ENCODE measurements around the gene NACA2.

NACA2 gene

GRCh38 chr17:61624951-61625350 is 33.9 kb upstream of the NACA2 start:
- TF ChIP-seq, protein P1, sequence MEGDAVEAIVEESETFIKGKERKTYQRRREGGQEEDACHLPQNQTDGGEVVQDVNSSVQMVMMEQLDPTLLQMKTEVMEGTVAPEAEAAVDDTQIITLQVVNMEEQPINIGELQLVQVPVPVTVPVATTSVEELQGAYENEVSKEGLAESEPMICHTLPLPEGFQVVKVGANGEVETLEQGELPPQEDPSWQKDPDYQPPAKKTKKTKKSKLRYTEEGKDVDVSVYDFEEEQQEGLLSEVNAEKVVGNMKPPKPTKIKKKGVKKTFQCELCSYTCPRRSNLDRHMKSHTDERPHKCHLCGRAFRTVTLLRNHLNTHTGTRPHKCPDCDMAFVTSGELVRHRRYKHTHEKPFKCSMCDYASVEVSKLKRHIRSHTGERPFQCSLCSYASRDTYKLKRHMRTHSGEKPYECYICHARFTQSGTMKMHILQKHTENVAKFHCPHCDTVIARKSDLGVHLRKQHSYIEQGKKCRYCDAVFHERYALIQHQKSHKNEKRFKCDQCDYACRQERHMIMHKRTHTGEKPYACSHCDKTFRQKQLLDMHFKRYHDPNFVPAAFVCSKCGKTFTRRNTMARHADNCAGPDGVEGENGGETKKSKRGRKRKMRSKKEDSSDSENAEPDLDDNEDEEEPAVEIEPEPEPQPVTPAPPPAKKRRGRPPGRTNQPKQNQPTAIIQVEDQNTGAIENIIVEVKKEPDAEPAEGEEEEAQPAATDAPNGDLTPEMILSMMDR (IDR thresholded peaks at IDR 0.05; ENCODE audit: unreplicated experiment in 3 of 3) = no peak
- Mint-ChIP-seq H3K36me3 (ENCODE audit: low read depth) (no peaks in the 10 kb centered on the region), H3K27me3 (ENCODE audit: low read depth) (no peaks in the 10 kb centered on the region), H3K9me3 (peaks cover 23% of the 10 kb centered on the region), H3K4me3 (no peak overlapping the region), H3K4me1 (no peaks in the 10 kb centered on the region), H3K27ac (no peak overlapping the region)

DNA sequence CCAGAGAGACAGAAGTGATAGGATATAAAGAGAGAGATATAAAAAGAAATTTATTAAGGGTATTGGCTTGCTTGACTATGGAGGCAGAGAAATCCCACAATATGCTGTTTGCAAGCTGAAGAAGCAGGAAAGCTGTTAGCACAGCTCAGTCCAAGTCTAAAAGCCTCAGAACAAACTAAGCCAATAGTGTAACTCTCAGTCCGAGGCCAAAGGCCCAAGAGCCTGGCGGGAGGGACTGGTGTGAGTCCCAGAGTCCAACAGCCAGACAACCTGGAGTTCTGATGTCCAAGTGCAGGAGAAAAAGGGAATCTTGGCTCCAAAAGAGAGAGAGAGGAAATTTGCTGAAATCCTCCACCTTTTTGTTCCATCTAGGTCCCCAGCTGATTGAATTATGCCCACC is 30.3 kb upstream of the NACA2 start:
- Mint-ChIP-seq H3K4me3 (no peak overlapping the region), H3K4me1 (no peaks in the 10 kb centered on the region), H3K27me3 (ENCODE audit: low read depth) (no peaks in the 10 kb centered on the region), H3K36me3 (ENCODE audit: low read depth) (peaks cover 5% of the 10 kb centered on the region), H3K27ac (no peak overlapping the region), H3K9me3 (peaks cover 41% of the 10 kb centered on the region)
- TF ChIP-seq, protein P1 (IDR thresholded peaks at IDR 0.05; ENCODE audit: unreplicated experiment in 3 of 3) = no peak

DNA sequence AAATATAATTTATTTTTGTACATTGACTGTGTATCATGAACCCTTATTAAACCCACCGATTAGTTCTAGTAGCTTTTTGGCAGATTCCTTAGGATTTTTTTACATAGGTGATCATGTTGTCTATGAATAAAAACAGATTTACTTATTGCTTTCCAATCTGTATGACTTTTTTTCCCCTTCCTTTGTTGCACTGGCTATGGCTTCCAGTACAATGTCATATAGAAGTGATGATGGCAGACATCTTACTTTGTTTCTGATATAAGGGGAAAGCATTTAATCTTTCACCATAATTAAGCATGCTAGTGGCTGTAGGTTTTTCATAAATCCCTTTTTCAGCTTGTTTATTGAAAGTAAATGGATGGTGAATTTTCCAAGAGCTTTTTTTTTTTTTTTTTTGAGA is 28.9 kb upstream of the NACA2 start:
- no peak overlapping the region for H3K4me3 Mint-ChIP-seq
- H3K27ac Mint-ChIP-seq = no peak overlapping the region
- TF ChIP-seq, protein P1 (IDR thresholded peaks at IDR 0.05; ENCODE audit: unreplicated experiment in 3 of 3) = no peak
- peaks cover 45% of the 10 kb centered on the region for H3K9me3 Mint-ChIP-seq
- H3K27me3 Mint-ChIP-seq (ENCODE audit: low read depth) = no peaks in the 10 kb centered on the region
- H3K4me1 Mint-ChIP-seq = no peaks in the 10 kb centered on the region
- H3K36me3 Mint-ChIP-seq (ENCODE audit: low read depth) = peaks cover 5% of the 10 kb centered on the region

DNA sequence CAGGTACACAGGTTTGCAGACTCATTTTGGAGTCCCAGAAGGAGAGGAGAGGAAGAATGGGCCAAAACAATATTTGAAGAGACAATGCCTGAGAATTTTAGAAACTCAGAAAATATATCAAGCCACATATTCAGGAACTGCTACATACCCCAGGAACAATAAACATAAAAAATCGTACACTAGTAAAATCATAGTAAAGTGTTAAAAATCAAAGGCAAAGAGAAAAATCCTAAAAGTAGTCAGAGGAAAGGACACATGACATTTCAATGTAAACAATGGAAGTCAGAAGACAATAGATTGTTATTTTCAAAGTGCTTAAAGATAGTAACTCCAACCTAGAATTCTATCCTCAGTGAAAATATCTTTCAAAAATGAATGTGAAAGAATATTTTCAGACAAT is 28.5 kb upstream of the NACA2 start:
- no peaks in the 10 kb centered on the region for H3K27me3 Mint-ChIP-seq (ENCODE audit: low read depth)
- H3K36me3 Mint-ChIP-seq (ENCODE audit: low read depth) = peaks cover 5% of the 10 kb centered on the region
- H3K4me1 Mint-ChIP-seq = no peaks in the 10 kb centered on the region
- H3K27ac Mint-ChIP-seq = no peak overlapping the region
- TF ChIP-seq, protein P1 (IDR thresholded peaks at IDR 0.05; ENCODE audit: unreplicated experiment in 3 of 3) = no peak
- no peak overlapping the region for H3K4me3 Mint-ChIP-seq
- peaks cover 46% of the 10 kb centered on the region for H3K9me3 Mint-ChIP-seq

DNA sequence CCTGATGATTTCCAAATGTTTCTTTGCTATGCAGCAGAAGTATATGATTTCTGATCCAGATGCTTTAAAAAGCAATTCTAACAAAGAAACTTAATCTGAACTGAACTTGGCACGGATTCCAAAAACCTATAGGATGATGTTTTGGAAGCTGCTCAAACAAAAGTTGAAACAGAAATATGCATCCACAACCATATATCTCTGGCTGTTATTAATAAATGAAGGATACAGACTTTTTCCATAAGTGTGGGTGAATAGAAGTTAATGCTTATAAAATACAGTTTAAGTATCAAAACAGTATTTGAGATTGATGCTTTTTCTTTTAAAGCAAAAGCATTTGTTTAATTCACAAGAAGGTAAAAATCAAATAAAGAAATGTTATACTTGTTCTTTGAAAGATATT is 27.9 kb upstream of the NACA2 start:
- TF ChIP-seq, protein P1 (IDR thresholded peaks at IDR 0.05; ENCODE audit: unreplicated experiment in 3 of 3) = no peak
- Mint-ChIP-seq H3K36me3 (ENCODE audit: low read depth) (peaks cover 5% of the 10 kb centered on the region), H3K9me3 (peaks cover 46% of the 10 kb centered on the region), H3K4me3 (no peak overlapping the region), H3K27me3 (ENCODE audit: low read depth) (no peaks in the 10 kb centered on the region), H3K27ac (peak overlapping the region in 1 of 3 experiments; percentile 89), H3K4me1 (no peaks in the 10 kb centered on the region)

DNA sequence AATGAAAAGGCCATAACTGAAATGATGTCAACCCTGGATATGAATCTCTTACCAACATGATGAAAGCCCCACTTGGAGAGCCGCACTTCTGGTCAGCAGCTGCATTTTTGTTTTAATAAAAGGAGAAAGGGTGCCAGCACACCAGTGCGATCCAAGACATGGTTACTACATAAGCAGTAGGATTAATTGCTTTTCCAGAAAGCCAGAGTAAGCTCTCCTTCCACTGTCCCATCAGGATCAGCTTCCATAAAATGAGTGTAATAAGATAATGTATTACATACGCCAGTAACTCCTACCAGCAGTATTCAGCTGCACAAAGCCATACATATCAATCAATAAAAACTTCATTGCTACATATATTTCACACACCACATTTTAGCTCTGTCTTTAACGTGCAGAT is 26.3 kb upstream of the NACA2 start:
- TF ChIP-seq, protein P1 (IDR thresholded peaks at IDR 0.05; ENCODE audit: unreplicated experiment in 3 of 3) = no peak
- Mint-ChIP-seq H3K9me3 (peaks cover 39% of the 10 kb centered on the region), H3K27me3 (ENCODE audit: low read depth) (no peaks in the 10 kb centered on the region), H3K36me3 (ENCODE audit: low read depth) (peaks cover 5% of the 10 kb centered on the region), H3K27ac (no peak overlapping the region), H3K4me1 (no peaks in the 10 kb centered on the region), H3K4me3 (no peak overlapping the region)

Measured in nephron (organoid).